K562 (cell line): ENCODE results near the gene THSD8. TPM values are rescaled to one million over a fixed set of nuclear protein-coding genes. Genes with fewer than 3 reads are reported as not detected.
"Not testable (repeated sequence)": the region's sequence is repeated elsewhere in the genome, so short reads cannot be mapped to it uniquely, and the experiment has no call there.

Experiments
- ATAC-seq: fragments of 200-7000 bp; cut with Tn5 transposase; 3 replicates; pipeline ENCODE4 v1.9.1; 2020; ENCODE audit warnings: moderate library complexity
- BruUV-seq: library from RNA; stranded (reverse); fragments of 400-500 nt; replicated peaks from 2 replicates; lab custom pipeline; 2021; lab: Mats Ljungman, UMichigan
- CTCF ChIA-PET: fragments of 300-600 bp; formaldehyde crosslinking; extraction: SDS; loops from one replicate; lab custom pipeline; 2021; ENCODE audit warnings: low intra/inter-chr PET ratio; lab: Yijun Ruan, JAX
- POLR2A ChIA-PET: fragments of 300-600, 350-650 bp; sonication (Branson Sonifier 250); formaldehyde crosslinking; extraction: SDS; loops from one replicate; lab custom pipeline; 2021; ENCODE audit warnings: antibody characterized with exemption, inconsistent platforms; lab: Yijun Ruan, JAX
- DNase-seq, 4 experiments: peaks; one replicate each; pipeline versions ENCODE4 v3.0.0 to v3.0.0-alpha.2; 2011 to 2018; ENCODE audit warnings: low spot score in 3 of 4, mixed read lengths in 3 of 4; ENCODE audit errors: extremely low read depth in 1 of 4
- FAIRE-seq: peaks from 2 replicates; lab custom pipeline; 2011; peaks lifted over from hg19 to GRCh38; lab: Jason Lieb, UNC
- H2AFZ ChIP-seq: 2 replicates; pipeline ENCODE4 v1.6.0; 2011; ENCODE audit warnings: low read depth, low read length, control low read depth, inconsistent platforms
- H3K27ac ChIP-seq: fragments of 200-600 bp; 3 replicates; pipeline ENCODE4 v1.8.0; 2011; ENCODE audit warnings: low read depth, mild to moderate bottlenecking, control low read depth, inconsistent platforms, low read length, moderate library complexity, mixed read lengths; ENCODE audit errors: extremely low read depth
- H3K27me3 ChIP-seq, 2 experiments: fragments of 300-600 bp in 1 of 2; 2 replicates in 1 of 2; 3 replicates in 1 of 2; pipeline versions ENCODE4 v1.6.0 to v1.8.0; 2011; ENCODE audit warnings: inconsistent platforms in 2 of 2, low read length in 2 of 2, mild to moderate bottlenecking in 1 of 2, mixed read lengths in 1 of 2, moderate library complexity in 1 of 2; ENCODE audit not compliant: control insufficient read depth in 2 of 2, insufficient read depth in 2 of 2
- H3K36me3 ChIP-seq: fragments of 300-600 bp; 3 replicates; pipeline ENCODE4 v1.8.0; 2011; ENCODE audit warnings: mild to moderate bottlenecking, low read length, inconsistent platforms; ENCODE audit not compliant: control insufficient read depth, insufficient read depth
- H3K4me1 ChIP-seq, 2 experiments: fragments of 200-600 bp in 1 of 2; replicated peaks in 1 of 2; 2 replicates in 1 of 2; 3 replicates in 1 of 2; pipeline versions ENCODE4 v1.5.1 to v1.8.0; 2011; ENCODE audit warnings: inconsistent platforms in 2 of 2, low read length in 2 of 2, mild to moderate bottlenecking in 1 of 2, mixed read lengths in 1 of 2, moderate library complexity in 1 of 2; ENCODE audit not compliant: control insufficient read depth in 2 of 2, insufficient read depth in 2 of 2
- H3K4me2 ChIP-seq: 2 replicates; pipeline ENCODE4 v1.6.1; 2011; ENCODE audit warnings: low read length, control low read depth, inconsistent platforms, mixed read lengths; ENCODE audit not compliant: insufficient read depth
- H3K4me3 ChIP-seq: fragments of 200-600 bp; sonication (generic), shearing (Covaris generic); 2 replicates; pipeline ENCODE4 v1.5.1; 2016; ENCODE audit warnings: control low read depth, inconsistent platforms
- H3K79me2 ChIP-seq: fragments of 200-600 bp; 3 replicates; pipeline ENCODE4 v1.8.0; 2011; ENCODE audit warnings: low read length, inconsistent platforms; ENCODE audit not compliant: control insufficient read depth, insufficient read depth
- H3K9ac ChIP-seq, 2 experiments: 2 replicates each; pipeline versions ENCODE4 v1.6.0 to v1.6.1; 2011; ENCODE audit warnings: low read depth in 2 of 2, low read length in 2 of 2, control low read depth in 1 of 2, inconsistent platforms in 1 of 2, mild to moderate bottlenecking in 1 of 2, mixed read lengths in 1 of 2; ENCODE audit not compliant: insufficient read depth in 1 of 2
- H3K9me1 ChIP-seq: one replicate; pipeline ENCODE4 v1.6.0; 2011; ENCODE audit warnings: inconsistent platforms, mild to moderate bottlenecking, low read length, moderate library complexity; ENCODE audit not compliant: control insufficient read depth, insufficient read depth
- H3K9me3 ChIP-seq: replicated peaks from 2 replicates; pipeline ENCODE4 v1.5.1; 2011; ENCODE audit warnings: low read depth, low read length, inconsistent platforms; ENCODE audit not compliant: control insufficient read depth, insufficient read depth
- H4K20me1 ChIP-seq: replicated peaks from 2 replicates; pipeline ENCODE4 v1.6.1; 2011; ENCODE audit warnings: low read length, inconsistent platforms, mixed read lengths; ENCODE audit not compliant: control insufficient read depth, insufficient read depth
- BCOR ChIP-seq: fragments of 450-650 bp; IDR thresholded peaks from 2 replicates; pipeline ENCODE4 v1.6.1; 2016
- CEBPG ChIP-seq, 3 experiments: fragments of 200-800 bp in 1 of 3; sonication (Bioruptor generic) in 1 of 3; sonication (generic) in 1 of 3; formaldehyde crosslinking in 1 of 3; IDR thresholded peaks in 2 of 3; conservative IDR thresholded peaks in 1 of 3; 2 replicates each; pipeline versions ENCODE4 v1.6.1 to v1.8.0; 2016 to 2022; ENCODE audit warnings: missing compliant biosample characterization in 2 of 3, missing genetic modification characterization in 2 of 3, mild to moderate bottlenecking in 1 of 3, missing genetic modification reagents in 1 of 3
- POLR2AphosphoS2 ChIP-seq: IDR thresholded peaks from 2 replicates; pipeline ENCODE4 v1.6.1; 2012; ENCODE audit warnings: low read length, improper control_type of control experiment
- ZNF121 ChIP-seq: sonication (generic); formaldehyde crosslinking; conservative IDR thresholded peaks from 2 replicates; pipeline ENCODE4 v1.8.0; 2022; ENCODE audit warnings: missing genetic modification reagents
- WGBS: fragments of 100-300 bp; shearing (Covaris generic); methylation state at CpG from one replicate; pipeline ENCODE4 v1.1.6; 2016; ENCODE audit warnings: low coverage, mixed read lengths; ENCODE audit not compliant: insufficient coverage; ENCODE audit errors: missing lambda C conversion rate; 5-methylcytosine and 5-hydroxymethylcytosine counted together
- in situ Hi-C: fragments of 300-500 bp; cut with MboI; formaldehyde crosslinking; loops from 4 replicates; pipeline ENCODE4 v1.15.0; 2018; ENCODE audit warnings: inconsistent platforms, mixed read lengths
- intact Hi-C: fragments of 100-400 bp; cut with micrococcal nuclease; formaldehyde crosslinking; loops from 2 replicates; pipeline ENCODE4 v1.14.2; 2022
- polyA plus RNA-seq, 8 experiments: library from polyadenylated mRNA; depleted of rRNA in 4 of 8; stranded (reverse) in 5 of 8; unstranded in 3 of 8; fragments of >200 nt; fragmentation: Nextera tagmentation in 2 of 8; fragmentation: Illumina TruSeq in 1 of 8; extraction: Ambion mirVana in 2 of 8; extraction: Trizol in 1 of 8; gene quantifications; 2 replicates each; pipeline versions ENCODE4 v1.2.1 to v1.2.3, GENCODE V29; 2011 to 2014; ENCODE audit warnings: inconsistent platforms in 1 of 8, missing spikeins in 1 of 8
- total RNA-seq, 7 experiments: library from RNA; depleted of rRNA in 6 of 7; stranded (reverse); fragments of >200 nt in 6 of 7; fragmentation: Illumina TruSeq in 2 of 7; extraction: Trizol in 2 of 7; gene quantifications; 2 replicates each; pipeline versions ENCODE4 v1.2.1 to v1.2.3, GENCODE V29; 2011 to 2021; ENCODE audit warnings: low replicate concordance in 1 of 7

The THSD8 gene
- total and polyA plus RNA-seq, 9 of the 15 experiments (the other 6 are each of a cell fraction or from before 2014, with no cell fraction given), result 8.4 to 42.4 (median 19.9) TPM; not detected in 2

DNA sequence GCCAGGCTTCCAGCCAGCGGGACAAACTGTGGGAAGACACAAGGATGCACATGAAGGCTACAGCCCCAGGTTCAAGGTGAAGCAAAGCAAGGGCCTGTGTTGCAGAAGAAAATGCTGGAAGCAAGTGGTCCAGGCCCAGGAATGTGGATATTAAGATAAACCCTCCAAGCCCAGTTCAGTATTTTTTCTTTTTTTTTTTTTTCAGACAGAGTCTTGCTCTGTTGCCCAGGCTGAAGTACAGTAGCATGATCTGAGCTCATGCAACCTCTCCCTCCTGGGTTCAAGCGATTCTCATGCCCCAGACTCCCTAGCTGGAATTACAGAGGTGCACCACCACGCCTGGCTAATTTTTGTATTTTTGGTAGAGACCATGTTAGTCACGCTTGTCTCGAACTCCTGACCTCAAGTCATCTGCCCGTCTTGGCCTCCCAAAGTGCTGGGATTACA, 4.7 kb upstream of the THSD8 start:
- ChIA-PET CTCF (interaction anchor here (0.7 to 2.6 kb wide), 5 partner anchors 21 to 80 kb away, joined by 5 to 30 read pairs (median 5); partner anchors contain the start of genes HOOK2 and TRIR), POLR2A (interaction anchor here (0.7 to 1.8 kb wide), 3 partner anchors 19 to 76 kb away, joined by 3 to 14 read pairs (median 3); no protein-coding TSS in a partner anchor)
- DNase-seq, result no peak
- Histone ChIP-seq H3K4me1 (peaks cover 29 to 64% of the 10 kb centered on the region in 2 experiments), H2AFZ (no peak overlapping the region), H3K27ac (0 out of 3 replicates have a peak overlapping the region, but pooled peaks have one; percentile 15), H3K4me3 (no peak overlapping the region), H3K9me1 (no peaks in the 10 kb centered on the region), H3K27me3 (no peaks in the 10 kb centered on the region), H3K79me2 (peaks cover 47% of the 10 kb centered on the region), H4K20me1 (peaks cover 8% of the 10 kb centered on the region; the same call in 1 of the 2 replicates), H3K36me3 (peaks cover 33% of the 10 kb centered on the region; the same call in 2 of the 3 replicates), H3K9ac (peak overlapping the region in 1 of 2 experiments; percentile 75; a peak in 1 of 4 replicates), H3K4me2 (no peak overlapping the region), H3K9me3 (no peaks in the 10 kb centered on the region)
- 88% methylated on average over 6 of the region's 6 CpGs for WGBS
- BruUV-seq, result no TSS peak
- intact Hi-C loops (loop anchor here (10.0 kb wide), 1 partner anchor 232 kb away; no protein-coding TSS in a partner anchor), in situ Hi-C loops (loop anchor here (5.0 kb wide), 1 partner anchor 85 kb away; no protein-coding TSS in a partner anchor)
- ATAC-seq, result no peak
- TF ChIP-seq BCOR, result peak; percentile 52; the same call in 1 of the 2 replicates
- TF ChIP-seq POLR2AphosphoS2, result no peak
- TF ChIP-seq CEBPG (CRISPR knock-in tag; IDR thresholded peaks at IDR 0.05), result no peak
- TF ChIP-seq CEBPG (tag; conservative IDR thresholded peaks at IDR 0.05 in 1 of 2, IDR thresholded peaks at IDR 0.05 in 1 of 2), result no peak
- TF ChIP-seq ZNF121, result peak; percentile 74
- no peak for FAIRE-seq

DNA sequence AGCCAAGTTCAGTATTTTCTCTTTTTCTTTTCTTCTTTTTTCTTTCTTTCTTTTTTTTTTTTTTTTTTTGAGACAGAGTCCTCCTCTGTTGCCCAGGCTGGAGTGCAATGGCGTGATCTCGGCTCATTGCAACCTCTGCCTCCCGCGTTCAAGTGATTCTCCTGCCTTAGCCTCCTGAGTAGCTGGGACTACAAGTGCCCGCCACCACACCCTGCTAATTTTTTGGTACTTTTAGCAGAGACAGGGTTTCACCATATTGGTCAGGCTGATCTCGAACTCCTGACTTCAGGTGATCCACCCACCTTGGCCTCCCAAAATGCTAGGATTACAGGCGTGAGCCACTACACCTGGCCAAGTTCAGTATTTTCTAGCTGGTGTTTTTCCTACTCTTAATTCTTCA, 4.3 kb upstream of the THSD8 start:
- H3K9me1 ChIP-seq, H3K4me3 ChIP-seq, H3K9me3 ChIP-seq, H3K27ac ChIP-seq, BruUV-seq, FAIRE-seq, DNase-seq, H3K4me2 ChIP-seq, H3K9ac ChIP-seq, H4K20me1 ChIP-seq, H2AFZ ChIP-seq, H3K27me3 ChIP-seq, ATAC-seq: not testable (repeated sequence)
- POLR2A ChIA-PET, result interaction anchor here (0.7 kb wide), 1 partner anchor 76 kb away, joined by 3 read pairs; no protein-coding TSS in a partner anchor
- WGBS, result 96% methylated on average over 3 of the region's 7 CpGs
- CTCF ChIA-PET, result interaction anchor here (0.7 to 2.6 kb wide), 3 partner anchors 21 to 81 kb away, joined by 5 to 30 read pairs (median 11); partner anchors contain the start of gene HOOK2
- in situ Hi-C loops, result loop anchor here (5.0 kb wide), 1 partner anchor 85 kb away; no protein-coding TSS in a partner anchor
- H3K4me1 ChIP-seq, result peaks cover 34 to 64% of the 10 kb centered on the region in 2 experiments
- H3K79me2 ChIP-seq, result peaks cover 42% of the 10 kb centered on the region
- intact Hi-C loops, result loop anchor here (10.0 kb wide), 1 partner anchor 233 kb away; no protein-coding TSS in a partner anchor
- H3K36me3 ChIP-seq, result peaks cover 33% of the 10 kb centered on the region; the same call in 2 of the 3 replicates
